ENCODE data around the gene PSME2. TPM values are rescaled to one million over a fixed set of nuclear protein-coding genes. Genes with fewer than 3 reads are reported as not detected.

PSME2 gene
- total and polyA plus RNA-seq, 2 of the 13 experiments (the other 11 are each of a cell fraction or from before 2014, with no cell fraction given), result 332 to 716 TPM

DNA sequence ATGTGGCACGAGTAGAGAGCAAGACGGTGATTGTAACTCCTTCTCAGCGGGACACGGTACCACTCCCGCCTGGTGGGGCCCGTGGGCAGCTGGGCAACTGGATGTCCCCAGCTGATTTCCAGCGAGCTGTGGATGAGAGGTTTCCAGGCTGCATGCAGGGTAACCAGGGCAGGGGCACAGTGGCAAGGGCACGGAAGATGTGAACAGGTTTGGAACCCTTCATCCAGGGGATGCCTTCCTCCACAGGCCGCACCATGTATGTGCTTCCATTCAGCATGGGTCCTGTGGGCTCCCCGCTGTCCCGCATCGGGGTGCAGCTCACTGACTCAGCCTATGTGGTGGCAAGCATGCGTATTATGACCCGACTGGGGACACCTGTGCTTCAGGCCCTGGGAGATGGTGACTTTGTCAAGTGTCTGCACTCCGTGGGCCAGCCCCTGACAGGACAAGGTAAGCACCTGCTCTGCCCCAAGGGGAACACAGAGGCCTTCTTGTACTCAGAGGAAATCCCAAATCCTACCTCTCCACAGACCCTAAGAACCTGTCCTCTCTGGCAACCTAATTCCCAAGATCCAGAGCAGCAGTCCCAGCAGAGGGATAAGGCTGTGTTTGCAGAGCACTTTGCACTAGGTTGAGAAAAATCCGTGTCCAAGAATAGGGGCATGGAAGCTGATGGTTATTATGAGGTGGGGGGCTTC is 48.0 kb downstream of the PSME2 start (continued):
- TF ChIP-seq, protein P1, sequence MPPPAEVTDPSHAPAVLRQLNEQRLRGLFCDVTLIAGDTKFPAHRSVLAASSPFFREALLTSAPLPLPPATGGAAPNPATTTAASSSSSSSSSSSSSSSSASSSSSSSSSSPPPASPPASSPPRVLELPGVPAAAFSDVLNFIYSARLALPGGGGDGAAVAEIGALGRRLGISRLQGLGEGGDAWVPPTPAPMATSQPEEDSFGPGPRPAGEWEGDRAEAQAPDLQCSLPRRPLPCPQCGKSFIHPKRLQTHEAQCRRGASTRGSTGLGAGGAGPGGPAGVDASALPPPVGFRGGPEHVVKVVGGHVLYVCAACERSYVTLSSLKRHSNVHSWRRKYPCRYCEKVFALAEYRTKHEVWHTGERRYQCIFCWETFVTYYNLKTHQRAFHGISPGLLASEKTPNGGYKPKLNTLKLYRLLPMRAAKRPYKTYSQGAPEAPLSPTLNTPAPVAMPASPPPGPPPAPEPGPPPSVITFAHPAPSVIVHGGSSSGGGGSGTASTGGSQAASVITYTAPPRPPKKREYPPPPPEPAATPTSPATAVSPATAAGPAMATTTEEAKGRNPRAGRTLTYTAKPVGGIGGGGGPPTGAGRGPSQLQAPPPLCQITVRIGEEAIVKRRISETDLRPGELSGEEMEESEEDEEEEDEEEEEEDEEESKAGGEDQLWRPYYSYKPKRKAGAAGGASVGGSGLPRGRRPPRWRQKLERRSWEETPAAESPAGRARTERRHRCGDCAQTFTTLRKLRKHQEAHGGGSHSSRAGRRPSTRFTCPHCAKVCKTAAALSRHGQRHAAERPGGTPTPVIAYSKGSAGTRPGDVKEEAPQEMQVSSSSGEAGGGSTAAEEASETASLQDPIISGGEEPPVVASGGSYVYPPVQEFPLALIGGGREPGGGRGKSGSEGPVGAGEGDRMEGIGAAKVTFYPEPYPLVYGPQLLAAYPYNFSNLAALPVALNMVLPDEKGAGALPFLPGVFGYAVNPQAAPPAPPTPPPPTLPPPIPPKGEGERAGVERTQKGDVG (CRISPR knock-in tag; IDR thresholded peaks at IDR 0.05; ENCODE audit: borderline replicate concordance), result 0 out of 2 replicates have a peak, but pooled peaks have one; percentile 41
- peak; percentile 79 for TF ChIP-seq HNRNPH1 (optimal IDR thresholded peaks at IDR 0.05; ENCODE audit: low read depth, low read length)
- TF ChIP-seq KDM2A (CRISPR knock-in tag; IDR thresholded peaks at IDR 0.05; ENCODE audit: borderline replicate concordance, low read depth), result peak; percentile 29; the same call in 1 of the 2 replicates
- TF ChIP-seq, protein P2, sequence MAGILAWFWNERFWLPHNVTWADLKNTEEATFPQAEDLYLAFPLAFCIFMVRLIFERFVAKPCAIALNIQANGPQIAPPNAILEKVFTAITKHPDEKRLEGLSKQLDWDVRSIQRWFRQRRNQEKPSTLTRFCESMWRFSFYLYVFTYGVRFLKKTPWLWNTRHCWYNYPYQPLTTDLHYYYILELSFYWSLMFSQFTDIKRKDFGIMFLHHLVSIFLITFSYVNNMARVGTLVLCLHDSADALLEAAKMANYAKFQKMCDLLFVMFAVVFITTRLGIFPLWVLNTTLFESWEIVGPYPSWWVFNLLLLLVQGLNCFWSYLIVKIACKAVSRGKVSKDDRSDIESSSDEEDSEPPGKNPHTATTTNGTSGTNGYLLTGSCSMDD (CRISPR knock-in tag; IDR thresholded peaks at IDR 0.05), result peak; percentile 73; the same call in 1 of the 2 replicates
- peak; percentile 62; the same call in 1 of the 2 replicates for TF ChIP-seq NFKB2 (CRISPR knock-in tag; IDR thresholded peaks at IDR 0.05; ENCODE audit: borderline replicate concordance)
- TF ChIP-seq, protein P3, sequence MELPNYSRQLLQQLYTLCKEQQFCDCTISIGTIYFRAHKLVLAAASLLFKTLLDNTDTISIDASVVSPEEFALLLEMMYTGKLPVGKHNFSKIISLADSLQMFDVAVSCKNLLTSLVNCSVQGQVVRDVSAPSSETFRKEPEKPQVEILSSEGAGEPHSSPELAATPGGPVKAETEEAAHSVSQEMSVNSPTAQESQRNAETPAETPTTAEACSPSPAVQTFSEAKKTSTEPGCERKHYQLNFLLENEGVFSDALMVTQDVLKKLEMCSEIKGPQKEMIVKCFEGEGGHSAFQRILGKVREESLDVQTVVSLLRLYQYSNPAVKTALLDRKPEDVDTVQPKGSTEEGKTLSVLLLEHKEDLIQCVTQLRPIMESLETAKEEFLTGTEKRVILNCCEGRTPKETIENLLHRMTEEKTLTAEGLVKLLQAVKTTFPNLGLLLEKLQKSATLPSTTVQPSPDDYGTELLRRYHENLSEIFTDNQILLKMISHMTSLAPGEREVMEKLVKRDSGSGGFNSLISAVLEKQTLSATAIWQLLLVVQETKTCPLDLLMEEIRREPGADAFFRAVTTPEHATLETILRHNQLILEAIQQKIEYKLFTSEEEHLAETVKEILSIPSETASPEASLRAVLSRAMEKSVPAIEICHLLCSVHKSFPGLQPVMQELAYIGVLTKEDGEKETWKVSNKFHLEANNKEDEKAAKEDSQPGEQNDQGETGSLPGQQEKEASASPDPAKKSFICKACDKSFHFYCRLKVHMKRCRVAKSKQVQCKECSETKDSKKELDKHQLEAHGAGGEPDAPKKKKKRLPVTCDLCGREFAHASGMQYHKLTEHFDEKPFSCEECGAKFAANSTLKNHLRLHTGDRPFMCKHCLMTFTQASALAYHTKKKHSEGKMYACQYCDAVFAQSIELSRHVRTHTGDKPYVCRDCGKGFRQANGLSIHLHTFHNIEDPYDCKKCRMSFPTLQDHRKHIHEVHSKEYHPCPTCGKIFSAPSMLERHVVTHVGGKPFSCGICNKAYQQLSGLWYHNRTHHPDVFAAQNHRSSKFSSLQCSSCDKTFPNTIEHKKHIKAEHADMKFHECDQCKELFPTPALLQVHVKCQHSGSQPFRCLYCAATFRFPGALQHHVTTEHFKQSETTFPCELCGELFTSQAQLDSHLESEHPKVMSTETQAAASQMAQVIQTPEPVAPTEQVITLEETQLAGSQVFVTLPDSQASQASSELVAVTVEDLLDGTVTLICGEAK (IDR thresholded peaks at IDR 0.05), result no peak
- TF ChIP-seq, protein P3 (CRISPR knock-in tag; IDR thresholded peaks at IDR 0.05), result no peak
- TF ChIP-seq TAF15 (IDR thresholded peaks at IDR 0.05; ENCODE audit: low read depth, low read length, poor library complexity, severe bottlenecking), result peak; percentile 74
- 0 out of 2 replicates have a peak, but pooled peaks have one; percentile 72 for TF ChIP-seq HOXD1 (CRISPR knock-in tag; IDR thresholded peaks at IDR 0.05)
- TF ChIP-seq, protein P4, sequence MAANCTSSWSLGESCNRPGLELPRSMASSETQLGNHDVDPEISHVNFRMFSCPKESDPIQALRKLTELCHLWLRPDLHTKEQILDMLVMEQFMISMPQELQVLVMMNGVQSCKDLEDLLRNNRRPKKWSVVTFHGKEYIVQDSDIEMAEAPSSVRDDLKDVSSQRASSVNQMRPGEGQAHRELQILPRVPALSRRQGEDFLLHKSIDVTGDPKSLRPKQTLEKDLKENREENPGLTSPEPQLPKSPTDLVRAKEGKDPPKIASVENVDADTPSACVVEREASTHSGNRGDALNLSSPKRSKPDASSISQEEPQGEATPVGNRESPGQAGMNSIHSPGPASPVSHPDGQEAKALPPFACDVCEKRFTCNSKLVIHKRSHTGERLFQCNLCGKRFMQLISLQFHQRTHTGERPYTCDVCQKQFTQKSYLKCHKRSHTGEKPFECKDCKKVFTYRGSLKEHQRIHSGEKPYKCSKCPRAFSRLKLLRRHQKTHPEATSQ (CRISPR knock-in tag; IDR thresholded peaks at IDR 0.05; ENCODE audit: borderline replicate concordance), result 0 out of 2 replicates have a peak, but pooled peaks have one; percentile 43
- TF ChIP-seq POLR2G (IDR thresholded peaks at IDR 0.05; ENCODE audit: low read depth, low read length), result peak; percentile 22
- TF ChIP-seq REPIN1 (CRISPR knock-in tag; IDR thresholded peaks at IDR 0.05; ENCODE audit: borderline replicate concordance, low read depth), result peak; percentile 49; the same call in 1 of the 2 replicates
- no peak for TF ChIP-seq ZFP36L2 (CRISPR knock-in tag; IDR thresholded peaks at IDR 0.05)
